MG63 (cell line): Measurements from ENCODE around the gene ANTXR1. TPM values are rescaled to one million over a fixed set of nuclear protein-coding genes. Genes with fewer than 3 reads are reported as not detected.

Experiments used
- DNase-seq: peaks from one replicate; pipeline ENCODE4 v3.0.0-alpha.2; 2020
- H3K27me3 ChIP-seq: fragments of 250-450 bp; sonication (Bioruptor Pico); 2 replicates; pipeline ENCODE4 v1.5.1; 2020; ENCODE audit warnings: mild to moderate bottlenecking, moderate library complexity
- H3K36me3 ChIP-seq: fragments of 250-450 bp; sonication (Bioruptor Pico); 2 replicates; pipeline ENCODE4 v1.5.1; 2020; ENCODE audit warnings: mild to moderate bottlenecking, moderate library complexity
- H3K4me3 ChIP-seq: fragments of 250-450 bp; sonication (Bioruptor Pico); 2 replicates; pipeline ENCODE4 v1.5.1; 2020; ENCODE audit warnings: mild to moderate bottlenecking, moderate library complexity
- H3K9me3 ChIP-seq: fragments of 250-450 bp; sonication (Bioruptor Pico); 2 replicates; pipeline ENCODE4 v1.5.1; 2020; ENCODE audit warnings: mild to moderate bottlenecking, moderate library complexity
- total RNA-seq: library from RNA; depleted of rRNA; stranded (reverse); fragments of >200 nt; shearing (Covaris generic); gene quantifications from 2 replicates; pipeline ENCODE4 v1.2.3, GENCODE V29; 2014; ENCODE audit warnings: low replicate concordance

ANTXR1 gene
- total RNA-seq, 1 experiment from 2014 or later = 48.6 TPM

GRCh38 chr2:69047625-69048145 lies 34.7 kb downstream of the ANTXR1 start:
- DNase-seq = no peak
- Histone ChIP-seq H3K27me3 (no peaks in the 10 kb centered on the region), H3K4me3 (no peak overlapping the region), H3K36me3 (peaks cover 30% of the 10 kb centered on the region), H3K9me3 (no peaks in the 10 kb centered on the region)

DNA sequence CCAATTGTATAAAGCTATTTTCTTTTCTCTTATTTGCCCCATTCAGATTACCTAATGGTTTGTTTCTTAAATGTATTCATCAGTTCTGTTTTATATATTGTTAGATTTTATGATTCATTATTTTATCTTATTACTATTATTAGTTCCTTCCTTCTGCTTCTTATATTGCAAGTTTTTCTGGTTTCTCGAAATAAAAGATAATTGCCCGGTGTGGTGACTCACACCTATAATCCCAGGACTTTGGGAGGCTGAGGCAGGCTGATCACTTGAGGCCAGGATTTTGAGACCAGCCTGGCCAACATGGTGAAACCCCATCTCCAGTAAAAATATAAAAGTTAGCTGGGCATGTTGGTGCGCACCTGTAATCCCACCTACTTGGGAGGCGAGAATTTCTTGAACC lies 37.8 kb downstream of the ANTXR1 start:
- no peaks in the 10 kb centered on the region for H3K9me3 ChIP-seq
- H3K4me3 ChIP-seq = no peak overlapping the region
- H3K27me3 ChIP-seq = no peaks in the 10 kb centered on the region
- peak; percentile 11 for DNase-seq
- H3K36me3 ChIP-seq = peaks cover 19% of the 10 kb centered on the region

- peaks cover 9% of the 10 kb centered on the region for H3K9me3 ChIP-seq
- peaks cover 14% of the 10 kb centered on the region for H3K36me3 ChIP-seq
- H3K4me3 ChIP-seq = no peak overlapping the region
- no peaks in the 10 kb centered on the region for H3K27me3 ChIP-seq
- no peak for DNase-seq
Observed at GRCh38 chr2:69053416-69053965, 40.5 kb downstream of the ANTXR1 start.

DNA sequence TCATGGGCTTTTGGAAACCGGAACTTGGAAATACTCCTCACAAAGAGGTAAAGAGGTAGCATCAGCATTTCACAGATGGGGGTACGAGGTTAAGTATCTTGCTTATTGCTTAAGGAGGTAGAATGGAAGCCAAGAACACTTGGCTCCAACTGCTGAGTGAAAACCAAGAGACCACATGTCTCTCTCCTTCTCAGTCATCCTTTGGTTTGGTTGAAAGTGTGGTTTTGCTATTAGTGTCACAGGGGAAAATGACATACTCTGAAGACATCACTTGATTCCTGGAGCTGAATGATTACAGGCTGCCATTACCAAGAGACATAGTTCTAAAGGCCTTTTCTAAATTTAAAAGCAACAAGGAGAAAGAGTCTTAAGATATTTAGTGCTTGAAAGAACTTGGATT lies 41.5 kb downstream of the ANTXR1 start:
- DNase-seq = no peak
- H3K36me3 ChIP-seq = peaks cover 21% of the 10 kb centered on the region
- peaks cover 10% of the 10 kb centered on the region for H3K9me3 ChIP-seq
- H3K27me3 ChIP-seq = no peaks in the 10 kb centered on the region
- no peak overlapping the region for H3K4me3 ChIP-seq

DNA sequence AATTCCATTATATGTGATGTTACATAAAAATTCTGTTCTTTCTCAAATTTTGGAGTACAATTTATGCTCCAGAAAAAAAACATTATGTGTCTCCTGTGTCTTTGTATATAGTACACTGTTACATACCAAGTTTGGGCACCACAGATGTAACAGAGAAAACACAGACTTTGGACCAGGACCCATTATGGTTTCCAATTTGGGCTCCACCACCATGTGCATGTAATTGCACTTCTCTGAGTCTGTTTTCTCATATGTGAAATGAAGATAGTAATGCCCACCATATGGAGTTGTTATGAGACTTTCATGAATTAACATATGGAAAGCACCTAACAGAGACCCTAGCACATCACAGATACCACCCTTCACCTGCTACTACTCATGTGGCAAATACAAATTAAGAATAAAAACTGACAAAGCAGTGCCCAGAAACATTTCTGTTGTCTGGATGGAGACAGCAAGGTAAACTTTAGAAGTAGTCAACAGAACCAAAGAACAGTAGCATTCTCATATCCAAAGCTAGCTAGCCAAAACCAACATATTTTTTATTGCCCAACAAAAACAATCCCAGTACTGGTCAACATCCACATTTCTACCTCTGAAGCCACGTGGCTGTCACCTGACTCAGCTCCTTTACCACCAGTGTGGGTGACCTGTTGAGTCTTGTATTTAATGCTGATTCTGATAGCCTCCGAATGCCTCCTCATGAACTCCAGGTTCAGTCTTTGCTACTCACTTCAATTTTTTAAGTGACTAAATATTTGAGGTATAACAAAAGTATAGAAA lies 42.9 kb downstream of the ANTXR1 start:
- Histone ChIP-seq H3K4me3 (no peak overlapping the region), H3K9me3 (peaks cover 10% of the 10 kb centered on the region), H3K36me3 (peaks cover 28% of the 10 kb centered on the region), H3K27me3 (no peaks in the 10 kb centered on the region)
- no peak for DNase-seq

DNA sequence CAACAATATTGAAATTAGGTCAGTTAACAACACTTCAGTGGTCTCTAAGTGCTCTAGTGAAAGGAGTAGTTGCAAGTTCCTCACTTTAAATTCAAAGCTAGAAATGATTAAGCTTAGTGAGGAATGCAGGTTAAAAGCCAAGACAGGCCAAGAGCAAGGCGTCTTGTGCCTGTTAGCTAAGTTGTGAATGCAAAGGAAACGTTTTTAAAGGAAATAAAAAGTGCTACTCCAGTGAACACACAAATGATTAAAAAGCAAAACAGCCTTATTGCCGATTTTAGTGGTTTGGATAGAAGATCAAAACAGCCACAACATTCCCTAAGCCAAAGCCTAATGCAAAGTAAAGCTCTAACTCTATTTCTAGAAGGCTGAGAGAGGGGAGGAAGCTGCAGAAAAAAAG lies 44.7 kb downstream of the ANTXR1 start:
- no peak for DNase-seq
- no peaks in the 10 kb centered on the region for H3K27me3 ChIP-seq
- no peak overlapping the region for H3K4me3 ChIP-seq
- peaks cover 10% of the 10 kb centered on the region for H3K9me3 ChIP-seq
- H3K36me3 ChIP-seq = peaks cover 28% of the 10 kb centered on the region

- no peak for DNase-seq
- no peaks in the 10 kb centered on the region for H3K27me3 ChIP-seq
- H3K36me3 ChIP-seq = peaks cover 27% of the 10 kb centered on the region
- no peak overlapping the region for H3K4me3 ChIP-seq
- peaks cover 10% of the 10 kb centered on the region for H3K9me3 ChIP-seq
Observed at GRCh38 chr2:69059731-69060290, 46.8 kb downstream of the ANTXR1 start.

GRCh38 chr2:69060938-69061501 lies 48.0 kb downstream of the ANTXR1 start:
- Histone ChIP-seq H3K4me3 (no peak overlapping the region), H3K9me3 (peaks cover 10% of the 10 kb centered on the region), H3K36me3 (peaks cover 25% of the 10 kb centered on the region), H3K27me3 (no peaks in the 10 kb centered on the region)
- DNase-seq = no peak

DNA sequence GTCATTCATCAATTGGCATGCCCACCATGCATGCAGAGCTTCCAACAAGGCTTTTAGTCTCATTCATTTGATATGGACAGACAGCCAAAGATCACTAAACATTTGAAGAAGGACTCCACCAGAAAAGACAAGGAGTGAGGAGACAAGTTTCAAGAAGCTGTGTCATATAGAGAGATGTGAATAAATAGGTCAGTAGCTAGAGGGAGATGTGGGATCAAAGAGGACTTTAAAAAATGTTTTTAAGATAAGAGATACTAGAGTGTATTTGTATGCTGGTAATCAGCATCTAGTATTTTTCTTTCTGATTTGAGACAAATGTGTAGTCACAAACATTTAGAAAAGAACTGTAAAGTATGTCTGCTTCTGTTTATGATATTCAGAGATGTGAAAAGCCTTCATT lies 48.5 kb downstream of the ANTXR1 start:
- Histone ChIP-seq H3K4me3 (no peak overlapping the region), H3K27me3 (no peaks in the 10 kb centered on the region), H3K36me3 (peaks cover 26% of the 10 kb centered on the region), H3K9me3 (peaks cover 10% of the 10 kb centered on the region)
- no peak for DNase-seq

- peaks cover 28% of the 10 kb centered on the region for H3K36me3 ChIP-seq
- DNase-seq = no peak
- peaks cover 10% of the 10 kb centered on the region for H3K9me3 ChIP-seq
- H3K27me3 ChIP-seq = no peaks in the 10 kb centered on the region
- H3K4me3 ChIP-seq = no peak overlapping the region
Observed at GRCh38 chr2:69062307-69062962, 49.5 kb downstream of the ANTXR1 start.

GRCh38 chr2:69065735-69066336 lies 52.9 kb downstream of the ANTXR1 start:
- no peaks in the 10 kb centered on the region for H3K27me3 ChIP-seq
- DNase-seq = no peak
- H3K4me3 ChIP-seq = no peak overlapping the region
- H3K9me3 ChIP-seq = no peaks in the 10 kb centered on the region
- H3K36me3 ChIP-seq = peaks cover 10% of the 10 kb centered on the region

DNA sequence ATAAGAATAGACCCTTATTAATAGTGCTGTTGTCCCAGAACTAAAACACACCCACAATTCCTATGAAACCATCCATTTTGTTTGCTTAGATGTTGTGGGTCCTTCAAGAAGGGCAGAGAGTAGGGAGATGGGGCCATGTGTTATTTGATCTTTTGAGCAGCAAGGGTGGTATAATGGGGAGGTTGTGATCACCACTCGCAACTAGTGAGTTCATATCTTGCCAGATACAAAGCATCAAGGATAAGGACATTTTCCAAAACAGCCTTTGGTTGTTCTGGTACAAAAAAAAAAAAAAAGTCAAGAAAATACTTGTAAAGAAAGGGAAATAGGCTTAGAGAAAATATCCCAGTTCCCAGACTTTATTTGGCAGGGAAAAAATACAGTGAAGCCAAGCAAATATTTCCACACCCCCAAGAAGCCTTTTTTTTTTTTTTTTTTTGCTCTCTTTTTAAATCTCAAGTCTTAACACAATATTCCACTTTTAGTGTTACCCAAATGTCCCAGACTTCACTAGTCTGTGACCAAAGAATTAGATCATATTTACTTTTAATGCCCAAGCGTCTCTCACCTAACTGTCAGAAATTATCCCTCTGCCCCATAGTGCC lies 54.1 kb downstream of the ANTXR1 start:
- H3K9me3 ChIP-seq = no peaks in the 10 kb centered on the region
- no peak for DNase-seq
- H3K4me3 ChIP-seq = no peak overlapping the region
- H3K36me3 ChIP-seq = peaks cover 12% of the 10 kb centered on the region
- H3K27me3 ChIP-seq = no peaks in the 10 kb centered on the region

DNA sequence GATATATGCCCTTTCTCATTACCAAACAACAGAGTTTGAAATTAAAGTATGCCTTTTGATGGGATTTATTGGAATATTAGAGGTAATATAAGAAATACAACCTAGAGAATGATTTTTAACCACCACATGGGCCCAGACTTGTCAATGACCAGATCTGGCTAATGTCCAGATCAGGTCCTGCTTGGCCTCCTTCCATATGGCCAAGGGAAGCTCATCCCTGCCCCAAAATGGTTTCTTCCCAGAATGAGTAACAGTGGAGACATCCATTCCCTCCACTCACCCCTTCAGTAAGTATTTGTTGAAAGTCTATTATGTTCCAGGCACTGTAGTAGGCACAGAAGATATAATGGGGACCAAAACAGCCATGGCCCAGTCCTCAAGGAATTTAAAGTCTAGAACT lies 54.9 kb downstream of the ANTXR1 start:
- Histone ChIP-seq H3K36me3 (peaks cover 19% of the 10 kb centered on the region), H3K4me3 (no peak overlapping the region), H3K9me3 (no peaks in the 10 kb centered on the region), H3K27me3 (no peaks in the 10 kb centered on the region)
- no peak for DNase-seq

GRCh38 chr2:69070969-69071368 lies 58.0 kb downstream of the ANTXR1 start:
- Histone ChIP-seq H3K36me3 (peaks cover 28% of the 10 kb centered on the region), H3K9me3 (no peaks in the 10 kb centered on the region), H3K27me3 (no peaks in the 10 kb centered on the region), H3K4me3 (no peak overlapping the region)
- DNase-seq = no peak

GRCh38 chr2:69073928-69074570 lies 61.1 kb downstream of the ANTXR1 start:
- peaks cover 54% of the 10 kb centered on the region for H3K36me3 ChIP-seq
- DNase-seq = no peak
- H3K4me3 ChIP-seq = no peak overlapping the region
- no peaks in the 10 kb centered on the region for H3K9me3 ChIP-seq
- H3K27me3 ChIP-seq = no peaks in the 10 kb centered on the region

GRCh38 chr2:69074918-69075317 lies 61.9 kb downstream of the ANTXR1 start:
- Histone ChIP-seq H3K27me3 (no peaks in the 10 kb centered on the region), H3K9me3 (no peaks in the 10 kb centered on the region), H3K36me3 (peaks cover 55% of the 10 kb centered on the region), H3K4me3 (no peak overlapping the region)
- no peak for DNase-seq
